Left forelimb (tissue), 1 donor: Measurements from ENCODE around the gene PSMB7.

Experiments
- DNase-seq: peaks from one replicate; pipeline ENCODE4 v3.0.0-alpha.2; 2018; ENCODE audit warnings: low spot score

Gene PSMB7

GRCh38 chr9:124326378-124326777 is 88.9 kb downstream of the PSMB7 start:
- no peak for DNase-seq

DNA sequence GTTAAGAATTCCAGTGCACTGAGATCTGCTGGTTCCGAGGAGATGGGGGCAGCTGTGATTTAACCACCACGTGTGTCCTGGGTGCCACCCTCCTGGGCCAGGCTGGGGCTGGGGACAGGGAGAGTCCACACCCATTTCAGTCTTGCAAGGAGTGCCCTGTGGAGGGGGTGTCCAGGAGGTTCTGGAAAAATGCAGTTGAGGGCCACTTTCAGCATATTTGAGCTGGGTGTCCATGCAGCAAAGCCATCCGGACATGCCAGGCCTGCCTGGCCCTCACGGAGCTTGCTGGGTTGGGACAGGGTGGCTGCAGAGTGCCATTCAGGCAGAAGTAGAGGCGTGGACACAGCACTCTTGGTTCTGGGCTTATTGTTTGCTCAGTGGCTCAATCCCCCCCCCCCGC is 89.4 kb downstream of the PSMB7 start:
- DNase-seq, result no peak

GRCh38 chr9:124323904-124324303 is 91.3 kb downstream of the PSMB7 start:
- DNase-seq, result no peak

- DNase-seq, result no peak
These were observed 92.4 kb downstream of the PSMB7 start for GRCh38 chr9:124322618-124323432.

DNA sequence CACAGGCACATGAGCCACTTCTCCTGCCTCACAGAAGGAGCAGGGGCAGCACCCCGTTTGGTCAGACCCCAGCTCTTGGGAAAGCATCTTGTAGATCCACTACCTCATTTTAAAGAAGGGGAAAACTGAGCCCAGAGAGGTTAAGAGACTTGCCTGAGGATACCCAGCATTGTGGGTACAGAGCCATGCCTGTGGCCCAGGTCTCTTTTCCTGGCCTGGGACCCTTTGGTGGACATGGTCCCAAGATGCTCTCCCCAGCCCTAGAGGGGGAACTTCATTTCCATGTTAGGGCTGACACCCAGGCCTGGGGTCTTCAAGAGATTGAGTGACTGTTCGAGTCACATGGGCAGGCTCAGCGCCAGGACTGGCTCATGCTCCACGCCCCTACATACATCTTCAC is 93.3 kb downstream of the PSMB7 start:
- DNase-seq, result no peak

- DNase-seq, result no peak
These were observed 93.8 kb downstream of the PSMB7 start for GRCh38 chr9:124321416-124321815.

- DNase-seq, result no peak
These were observed 94.9 kb downstream of the PSMB7 start for GRCh38 chr9:124320062-124320973.

DNA sequence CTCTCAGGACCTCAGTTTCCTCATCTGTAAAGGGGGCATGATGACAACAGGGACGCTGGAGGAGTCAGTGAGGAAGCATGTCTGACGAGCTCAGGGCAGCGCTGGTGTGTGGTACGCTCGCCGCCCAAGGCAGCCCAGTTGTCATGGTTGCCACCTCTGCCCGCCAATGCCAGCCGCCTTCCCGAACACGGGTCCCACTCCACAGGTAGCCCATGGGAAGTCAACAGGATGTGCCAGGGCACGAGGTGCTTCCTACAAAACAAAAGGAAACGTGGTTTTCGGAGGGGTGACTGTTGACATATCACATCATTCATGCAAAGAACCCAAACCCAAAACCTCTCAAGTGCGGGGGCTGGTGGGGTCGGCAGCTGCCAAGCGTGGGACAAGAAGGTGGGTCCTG is 99.4 kb downstream of the PSMB7 start:
- DNase-seq, result no peak

DNA sequence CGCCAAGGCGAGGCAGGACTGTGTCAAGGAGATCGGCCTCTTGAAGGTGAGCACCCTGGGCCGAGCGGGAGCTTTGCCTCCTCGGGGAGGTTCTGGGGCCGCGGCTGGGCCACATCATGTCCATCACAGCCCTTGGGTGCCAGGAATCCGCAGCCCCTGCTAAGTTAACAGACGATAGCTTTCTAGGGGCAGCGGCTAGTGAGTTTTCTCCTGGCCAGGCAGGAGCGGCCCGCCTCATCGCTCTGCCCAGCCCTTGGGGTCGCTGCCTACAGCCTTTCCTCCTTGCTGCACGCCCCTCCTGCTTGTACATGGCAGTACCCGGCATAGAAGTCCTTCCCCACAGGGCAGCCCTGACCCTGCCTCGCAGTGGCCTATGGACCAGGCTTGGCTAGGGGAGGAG is 101.3 kb downstream of the PSMB7 start:
- DNase-seq, result no peak

- DNase-seq, result no peak
These were observed 102.7 kb downstream of the PSMB7 start for GRCh38 chr9:124312290-124313265.

DNA sequence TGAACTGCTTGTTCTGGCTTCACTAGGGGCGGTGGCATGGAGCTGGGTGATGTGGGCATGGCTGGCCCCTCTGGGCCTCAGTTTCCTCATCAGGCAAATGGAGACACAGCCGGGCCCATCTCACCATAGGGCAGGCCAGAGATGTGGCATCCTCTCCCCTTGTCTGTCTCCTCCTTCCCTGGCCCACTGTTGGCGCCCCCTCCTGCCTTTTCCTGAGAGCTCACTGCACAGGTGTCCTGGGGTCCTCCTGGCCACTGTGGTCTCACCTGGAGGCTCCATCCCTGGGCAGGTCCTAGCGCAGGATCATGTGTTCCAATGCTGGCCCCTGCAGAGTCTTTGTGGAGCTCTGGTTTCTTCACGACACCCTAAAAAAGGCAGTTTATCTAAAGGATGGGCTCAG is 104.0 kb downstream of the PSMB7 start:
- no peak for DNase-seq

- DNase-seq, result no peak
These were observed 105.6 kb downstream of the PSMB7 start for GRCh38 chr9:124309667-124310084.

- no peak for DNase-seq
These were observed 106.4 kb downstream of the PSMB7 start for GRCh38 chr9:124308606-124309491.

GRCh38 chr9:124307379-124308030 is 107.7 kb downstream of the PSMB7 start:
- no peak for DNase-seq

DNA sequence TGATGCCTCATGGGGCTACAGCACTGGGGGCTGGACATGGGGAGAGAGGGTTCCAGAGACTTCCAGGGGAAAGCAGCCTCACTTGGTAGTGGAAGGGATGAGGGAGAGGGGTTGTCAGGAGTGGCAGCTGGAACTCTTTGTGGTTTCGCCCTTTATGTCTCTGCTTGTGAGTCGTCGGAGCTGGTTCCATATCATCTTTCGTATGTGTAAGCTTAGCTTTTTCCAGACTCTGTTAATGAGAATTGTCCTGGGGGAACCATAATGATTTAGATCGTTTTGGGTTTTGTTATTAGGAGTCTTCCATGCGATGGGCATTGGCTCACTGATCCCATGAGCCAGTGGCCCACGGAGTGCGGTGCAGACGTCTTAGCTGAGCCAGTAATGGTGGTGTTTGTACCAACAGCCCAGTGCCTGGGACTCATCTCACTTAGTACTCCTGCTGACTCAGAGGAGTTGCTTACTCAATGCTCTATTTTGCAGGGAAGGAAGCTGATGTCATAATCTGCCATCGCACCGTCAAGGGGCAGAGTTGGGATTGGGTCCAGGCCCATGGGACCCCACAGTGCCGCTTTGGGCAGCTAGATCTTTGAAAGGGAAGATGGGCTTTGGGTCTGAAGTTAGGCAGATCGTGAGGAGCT is 109.0 kb downstream of the PSMB7 start:
- no peak for DNase-seq

GRCh38 chr9:124304285-124304684 is 111.0 kb downstream of the PSMB7 start:
- DNase-seq, result no peak

DNA sequence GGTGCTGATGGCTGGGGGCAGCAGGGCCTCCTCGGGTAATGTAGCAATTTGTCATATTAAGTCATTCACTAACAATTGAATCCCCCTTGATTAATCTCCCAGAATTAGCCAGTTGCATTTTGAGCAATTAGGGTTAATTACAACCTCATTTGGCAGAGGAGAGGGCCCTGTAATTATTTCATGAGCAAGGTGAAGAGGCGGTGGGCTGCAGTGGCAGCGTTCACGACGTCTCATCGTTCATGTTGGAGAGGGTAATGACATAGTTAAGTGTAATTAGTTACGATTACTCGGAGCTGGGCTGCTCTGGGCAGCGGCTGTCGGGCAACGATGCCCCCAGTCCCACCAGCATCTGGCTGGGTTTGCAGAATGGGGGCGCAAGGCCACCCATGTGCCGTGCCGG is 111.5 kb downstream of the PSMB7 start:
- DNase-seq, result no peak
